Upper lobe of left lung (tissue), 6 donors: ENCODE results near the gene KCNQ2. TPM values are rescaled to one million over a fixed set of nuclear protein-coding genes. Genes with fewer than 3 reads are reported as not detected.
A peak's percentile ranks its signal among the peaks of the same experiment; 100 is the strongest.

Source experiments
- ATAC-seq, 2 donors: fragments of 200-7000 bp; cut with Tn5 transposase; one replicate each; pipeline ENCODE4 v1.9.1; 2022; ENCODE audit warnings: mild to moderate bottlenecking in 2 of 2, moderate library complexity in 2 of 2; ENCODE audit not compliant: low FRiP score in 2 of 2
- DNase-seq, 2 donors: peaks; one replicate each; pipeline ENCODE4 v3.0.0-alpha.2; 2019 to 2020
- H3K27ac ChIP-seq, 4 donors: fragments of 200-600 bp; sonication (generic); one replicate each; pipeline ENCODE4 v1.5.1; 2016 to 2019
- H3K27me3 ChIP-seq, 4 donors: fragments of 200-600 bp; sonication (generic); one replicate each; pipeline ENCODE4 v1.5.1; 2017 to 2019
- H3K36me3 ChIP-seq, 4 donors: fragments of 200-600 bp; sonication (generic); one replicate each; pipeline ENCODE4 v1.5.1; 2016 to 2019
- H3K4me1 ChIP-seq, 4 donors: fragments of 200-600 bp; sonication (generic); one replicate each; pipeline ENCODE4 v1.5.1; 2018 to 2019
- H3K4me3 ChIP-seq, 4 donors: fragments of 200-600 bp; sonication (generic); one replicate each; pipeline ENCODE4 v1.5.1; 2017 to 2019; ENCODE audit warnings: mild to moderate bottlenecking in 2 of 4, moderate library complexity in 1 of 4
- H3K9me3 ChIP-seq, 4 donors: fragments of 200-600 bp; sonication (generic); one replicate each; pipeline ENCODE4 v1.5.1; 2018 to 2019
- CTCF ChIP-seq, 6 experiments: fragments of 450-650 bp in 4 of 6; fragments of 200-600 bp in 2 of 6; sonication (generic) in 2 of 6; IDR thresholded peaks; one replicate each; pipeline ENCODE4 v1.5.1; 2016 to 2019; ENCODE audit warnings: antibody characterized with exemption in 6 of 6
- EP300 ChIP-seq, 4 donors: sonication (generic); formaldehyde crosslinking; IDR thresholded peaks; one replicate each; pipeline ENCODE4 v1.5.1; 2017; ENCODE audit warnings: antibody characterized with exemption in 4 of 4, control low read depth in 2 of 4
- POLR2A ChIP-seq, 4 donors: fragments of 450-650 bp; IDR thresholded peaks; one replicate each; pipeline ENCODE4 v1.5.1; 2016 to 2017; ENCODE audit warnings: antibody characterized with exemption in 4 of 4, mild to moderate bottlenecking in 2 of 4
- POLR2AphosphoS5 ChIP-seq, 2 donors: sonication (generic); formaldehyde crosslinking; IDR thresholded peaks; one replicate each; pipeline ENCODE4 v1.5.1; 2017; ENCODE audit warnings: antibody characterized with exemption in 2 of 2
- WGBS, 2 donors: methylation state at CpG; one replicate each; pipeline ENCODE4 v1.1.5; 2017 to 2018; 5-methylcytosine and 5-hydroxymethylcytosine counted together
- total RNA-seq, 6 donors: library from RNA; depleted of rRNA in 4 of 6; stranded (reverse); fragments of >200 nt in 4 of 6; gene quantifications; one replicate each; pipeline versions ENCODE4 v1.1.0 to v1.2.1, GENCODE V29; 2016 to 2021
- donor health status: DM: no; HTN: no; CAD: no; lungs with moderate emphysema.
- donor health status: DM: no; HTN: yes; CAD: no; lungs with severe emphysema.

KCNQ2 gene
- total RNA-seq, 6 donors from 2014 or later = 0.66 TPM; not detected in 5

- peak; percentile 44 to 73 for ATAC-seq
- Histone ChIP-seq H3K9me3 (no peaks in the 10 kb centered on the region), H3K36me3 (no peaks in the 10 kb centered on the region), H3K27ac (no peak overlapping the region), H3K4me1 (peaks cover 21 to 37% (median 23%) of the 10 kb centered on the region in 4 donors), H3K4me3 (peak overlapping the region in 3 of 4 donors; percentile 12 to 47 (median 32)), H3K27me3 (peaks cover 0 to 45% (median 23%) of the 10 kb centered on the region in 4 donors)
- TF ChIP-seq CTCF (IDR thresholded peaks at IDR 0.05) (peak; percentile 90 to 96 (median 90)), POLR2AphosphoS5 (IDR thresholded peaks at IDR 0.05) (no peak)
- 0 to 34% methylated on average over 14 to 31 of the region's 48 CpGs for WGBS, 2 donors
- DNase-seq = peak; percentile 67 to 89
Measured at GRCh38 chr20:63495741-63496595, 23.5 kb upstream of the KCNQ2 start.

GRCh38 chr20:63495167-63495720 lies 22.8 kb upstream of the KCNQ2 start:
- Histone ChIP-seq H3K9me3 (no peaks in the 10 kb centered on the region), H3K27ac (no peak overlapping the region), H3K36me3 (no peaks in the 10 kb centered on the region), H3K4me1 (peaks cover 21 to 37% (median 23%) of the 10 kb centered on the region in 4 donors), H3K27me3 (peaks cover 0 to 45% (median 27%) of the 10 kb centered on the region in 4 donors), H3K4me3 (no peak overlapping the region)
- ATAC-seq = no peak
- no peak for DNase-seq
- no peak for TF ChIP-seq EP300 (IDR thresholded peaks at IDR 0.05)
- TF ChIP-seq POLR2AphosphoS5 (IDR thresholded peaks at IDR 0.05) = no peak
- 73 to 76% methylated on average over 5 of the region's 8 CpGs for WGBS, 2 donors

GRCh38 chr20:63494420-63495166 lies 22.1 kb upstream of the KCNQ2 start:
- 83 to 91% methylated on average over 25 to 51 of the region's 51 CpGs for WGBS, 2 donors
- ATAC-seq = no peak
- TF ChIP-seq POLR2A (IDR thresholded peaks at IDR 0.05) = no peak
- TF ChIP-seq POLR2AphosphoS5 (IDR thresholded peaks at IDR 0.05) = no peak
- no peak for TF ChIP-seq CTCF (IDR thresholded peaks at IDR 0.05)
- TF ChIP-seq EP300 (IDR thresholded peaks at IDR 0.05) = no peak
- H3K27ac ChIP-seq = no peak overlapping the region
- no peak overlapping the region for H3K4me3 ChIP-seq
- DNase-seq = peak in 1 of 2 donors; percentile 80
- H3K27me3 ChIP-seq = peaks cover 0 to 39% (median 24%) of the 10 kb centered on the region in 4 donors
- no peaks in the 10 kb centered on the region for H3K9me3 ChIP-seq
- no peaks in the 10 kb centered on the region for H3K36me3 ChIP-seq
- peaks cover 21 to 34% (median 22%) of the 10 kb centered on the region in 4 donors for H3K4me1 ChIP-seq

GRCh38 chr20:63494084-63494419 lies 21.6 kb upstream of the KCNQ2 start:
- ATAC-seq (no peak), DNase-seq (no peak)
- TF ChIP-seq EP300 (IDR thresholded peaks at IDR 0.05) = no peak
- no peak for TF ChIP-seq CTCF (IDR thresholded peaks at IDR 0.05)
- TF ChIP-seq POLR2A (IDR thresholded peaks at IDR 0.05) = no peak
- TF ChIP-seq POLR2AphosphoS5 (IDR thresholded peaks at IDR 0.05) = no peak
- H3K36me3 ChIP-seq = no peaks in the 10 kb centered on the region
- H3K27ac ChIP-seq = no peak overlapping the region
- H3K4me3 ChIP-seq = no peak overlapping the region
- H3K4me1 ChIP-seq = peaks cover 16 to 29% (median 18%) of the 10 kb centered on the region in 4 donors
- 79% methylated on average over 5 of the region's 7 CpGs; no CpG with 5 or more reads in 1 of the 2 donors for WGBS, 2 donors
- no peaks in the 10 kb centered on the region for H3K9me3 ChIP-seq
- peaks cover 0 to 36% (median 21%) of the 10 kb centered on the region in 4 donors for H3K27me3 ChIP-seq

GRCh38 chr20:63493563-63494020 lies 21.1 kb upstream of the KCNQ2 start:
- DNase-seq (peak in 1 of 2 donors; percentile 56), ATAC-seq (no peak)
- peaks cover 14 to 29% (median 16%) of the 10 kb centered on the region in 4 donors for H3K4me1 ChIP-seq
- no peak overlapping the region for H3K4me3 ChIP-seq
- no peak for TF ChIP-seq POLR2AphosphoS5 (IDR thresholded peaks at IDR 0.05)
- no peak for TF ChIP-seq POLR2A (IDR thresholded peaks at IDR 0.05)
- no peak for TF ChIP-seq EP300 (IDR thresholded peaks at IDR 0.05)
- H3K27me3 ChIP-seq = peaks cover 0 to 36% (median 20%) of the 10 kb centered on the region in 4 donors
- no peaks in the 10 kb centered on the region for H3K36me3 ChIP-seq
- no peaks in the 10 kb centered on the region for H3K9me3 ChIP-seq
- H3K27ac ChIP-seq = no peak overlapping the region
- WGBS, 2 donors = 50 to 76% methylated on average over 5 to 10 of the region's 13 CpGs
